ENCODE data around the gene RNF144A.
A peak's percentile ranks its signal among the peaks of the same experiment; 100 is the strongest.

RNF144A gene

GRCh38 chr2:6945087-6945813 lies 28.0 kb downstream of the RNF144A start:
- no peak overlapping the region for H3K4me3 ChIP-seq (ENCODE audit: low read depth, low read length)
- no peak for TF ChIP-seq CTCF (IDR thresholded peaks at IDR 0.05; ENCODE audit: insufficient read depth, low read depth, low read length, missing control alignments)
- DNase-seq (ENCODE audit: low read depth): peak; percentile 50

GRCh38 chr2:6945821-6946220 lies 28.6 kb downstream of the RNF144A start:
- TF ChIP-seq CTCF (IDR thresholded peaks at IDR 0.05; ENCODE audit: insufficient read depth, low read depth, low read length, missing control alignments): no peak
- no peak for DNase-seq (ENCODE audit: low read depth)
- no peak overlapping the region for H3K4me3 ChIP-seq (ENCODE audit: low read depth, low read length)

DNA sequence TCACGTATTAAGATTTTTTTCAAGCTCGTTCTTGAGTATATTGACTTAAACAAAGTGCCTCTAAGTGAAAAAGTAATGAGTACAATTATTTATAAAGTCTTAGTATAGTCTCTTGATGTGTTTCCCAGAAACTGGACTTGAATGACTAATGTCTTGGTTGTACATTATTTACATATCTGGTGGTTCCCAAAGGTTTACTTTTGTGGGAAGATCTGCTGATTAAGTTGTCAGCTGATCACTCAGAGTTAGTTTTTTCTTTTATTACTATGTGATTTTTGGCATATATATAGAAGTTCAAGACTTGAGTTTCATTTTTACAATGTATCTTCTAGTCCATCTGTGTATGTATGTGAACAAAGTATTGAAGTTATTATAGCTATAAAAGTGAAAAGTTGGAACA lies 29.5 kb downstream of the RNF144A start:
- DNase-seq (ENCODE audit: low read depth): no peak
- no peak for TF ChIP-seq CTCF (IDR thresholded peaks at IDR 0.05; ENCODE audit: insufficient read depth, low read depth, low read length, missing control alignments)
- no peak overlapping the region for H3K4me3 ChIP-seq (ENCODE audit: low read depth, low read length)

DNA sequence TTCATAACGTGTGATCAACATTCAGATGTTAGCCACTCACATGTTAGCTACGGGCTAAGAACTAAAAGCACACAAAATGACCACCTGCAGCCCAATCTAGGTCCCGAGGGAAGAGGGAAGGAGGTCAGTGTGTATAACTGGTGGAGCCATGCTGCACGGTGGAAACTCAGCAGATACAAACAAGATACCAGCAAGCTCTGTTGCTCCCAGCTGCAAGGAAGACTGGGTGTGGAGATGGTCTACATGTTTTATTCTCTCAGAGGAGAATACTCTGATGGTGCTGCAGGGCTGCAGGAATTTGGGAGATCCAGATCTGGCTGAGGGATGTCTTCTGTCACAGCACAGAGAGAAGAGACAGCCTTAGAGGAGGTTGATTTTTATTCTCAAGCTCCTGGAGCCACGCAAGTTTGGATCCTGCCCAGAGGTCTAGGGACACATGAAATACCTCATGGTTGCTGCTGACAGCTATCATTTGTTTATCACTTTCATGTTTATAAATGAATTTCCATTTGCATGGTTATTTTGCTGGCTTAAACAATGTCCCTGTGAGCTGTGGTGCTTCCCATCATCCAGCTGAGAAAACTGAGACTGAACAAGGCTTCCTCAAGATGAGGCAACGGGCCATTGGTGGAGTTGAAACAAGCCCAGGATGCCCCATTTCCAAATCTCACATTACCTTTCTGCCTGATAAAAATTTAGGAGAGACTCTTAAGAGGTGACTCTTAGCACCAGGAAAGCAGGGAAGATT lies 30.9 kb downstream of the RNF144A start:
- no peak for DNase-seq (ENCODE audit: low read depth)
- no peak overlapping the region for H3K4me3 ChIP-seq (ENCODE audit: low read depth, low read length)
- TF ChIP-seq CTCF (IDR thresholded peaks at IDR 0.05; ENCODE audit: insufficient read depth, low read depth, low read length, missing control alignments): no peak

GRCh38 chr2:6948677-6949351 lies 31.6 kb downstream of the RNF144A start:
- no peak for TF ChIP-seq CTCF (IDR thresholded peaks at IDR 0.05; ENCODE audit: insufficient read depth, low read depth, low read length, missing control alignments)
- DNase-seq (ENCODE audit: low read depth): no peak
- H3K4me3 ChIP-seq (ENCODE audit: low read depth, low read length): no peak overlapping the region

GRCh38 chr2:6951046-6951445 lies 33.8 kb downstream of the RNF144A start:
- no peak for TF ChIP-seq CTCF (IDR thresholded peaks at IDR 0.05; ENCODE audit: insufficient read depth, low read depth, low read length, missing control alignments)
- DNase-seq (ENCODE audit: low read depth): no peak
- no peak overlapping the region for H3K4me3 ChIP-seq (ENCODE audit: low read depth, low read length)

All from GM12865 (cell line).